Endometrial microvascular endothelial cells (primary cell): ENCODE measurements around the gene COA1. TPM values are rescaled to one million over a fixed set of nuclear protein-coding genes. Genes with fewer than 3 reads are reported as not detected.
"Not testable (repeated sequence)": the region's sequence is repeated elsewhere in the genome, so short reads cannot be mapped to it uniquely, and the experiment has no call there.

Source experiments
- in situ Hi-C: cut with HindIII; loops from 2 replicates; pipeline ENCODE4 v1.10.0; 2017; ENCODE audit warnings: low sequenced_read_pairs, low pct_unique_long_range_greater_than_20kb; ENCODE audit errors: inconsistent ontology term
- total RNA-seq: library from RNA; depleted of rRNA; stranded (reverse); fragments of >200 nt; gene quantifications from one replicate; pipeline ENCODE4 v1.2.3, GENCODE V29; 2015; ENCODE audit errors: inconsistent ontology term

The COA1 gene
- total RNA-seq, 1 donor from 2014 or later: 50.4 TPM

GRCh38 chr7:43646603-43647338, 82.6 kb downstream of the COA1 start:
- in situ Hi-C loops: no loop called here

DNA sequence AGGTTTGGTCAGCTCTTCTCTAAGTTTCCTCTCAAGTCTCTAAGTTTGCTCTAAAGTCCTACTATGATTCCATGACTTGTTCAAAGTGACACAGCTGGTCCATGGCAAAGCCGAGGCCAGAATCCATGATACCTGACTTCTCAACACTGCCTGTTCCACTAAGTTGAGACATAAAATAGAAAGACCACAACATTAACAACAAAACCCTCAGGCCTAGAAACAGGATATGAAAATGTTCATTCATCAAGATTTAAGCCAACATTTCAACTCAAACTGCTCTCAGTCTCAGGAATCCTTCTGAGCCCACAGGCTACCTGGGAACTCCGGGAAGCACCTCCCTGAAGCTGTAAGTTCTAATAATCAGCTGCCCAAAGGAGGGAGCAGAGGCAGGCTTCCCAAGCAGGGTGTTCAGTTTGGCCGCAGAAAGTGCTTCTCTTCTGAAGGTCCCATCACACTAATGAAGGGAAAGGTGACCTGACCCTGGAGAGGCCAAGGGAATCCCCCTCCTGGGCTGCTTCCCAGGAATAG, 83.6 kb downstream of the COA1 start:
- in situ Hi-C loops: no loop called here

DNA sequence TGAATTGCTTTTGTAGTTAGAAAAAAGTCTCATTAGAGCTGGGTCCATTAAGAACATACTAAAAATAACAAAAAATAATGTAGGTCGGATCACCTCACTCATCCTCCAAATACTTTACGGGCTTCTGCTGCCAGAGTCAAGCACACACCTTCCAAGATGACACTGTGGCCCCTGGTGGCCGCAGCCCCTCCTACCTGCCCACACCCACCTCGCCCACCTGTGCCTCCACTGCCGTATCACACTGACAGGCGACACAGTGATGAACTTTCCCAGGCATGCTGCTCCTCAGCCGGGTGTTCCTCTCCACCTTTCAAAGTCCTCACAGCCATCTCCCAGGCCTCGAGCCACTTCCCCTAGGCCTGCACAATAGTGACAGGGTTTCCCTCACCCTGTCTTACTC, 85.5 kb downstream of the COA1 start:
- in situ Hi-C loops: no loop called here

GRCh38 chr7:43642897-43643630, 86.3 kb downstream of the COA1 start:
- in situ Hi-C loops: no loop called here

DNA sequence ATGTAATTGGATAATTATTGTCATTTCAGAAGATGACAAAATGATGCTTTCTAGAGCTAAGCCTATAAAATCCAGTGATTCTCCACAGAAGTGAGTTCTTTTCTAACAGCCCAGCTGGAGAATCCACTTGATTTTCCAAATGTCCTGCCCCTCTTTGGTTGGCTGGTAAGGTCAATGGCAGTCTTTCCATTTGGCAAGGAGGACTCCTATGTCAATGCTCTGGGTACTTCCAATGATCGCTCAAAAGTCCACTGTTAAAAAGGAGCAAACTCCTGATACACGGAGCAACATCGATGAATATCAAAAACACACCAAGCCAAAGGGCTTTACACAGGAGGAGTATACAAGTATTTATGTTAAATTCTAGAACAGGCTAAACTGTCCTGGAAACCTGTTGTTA, 88.6 kb downstream of the COA1 start:
- in situ Hi-C loops: no loop called here

GRCh38 chr7:43639858-43640491, 89.3 kb downstream of the COA1 start:
- in situ Hi-C loops: no loop called here

GRCh38 chr7:43637114-43637806, 92.1 kb downstream of the COA1 start:
- in situ Hi-C loops: no loop called here

GRCh38 chr7:43636093-43636492, 93.2 kb downstream of the COA1 start:
- in situ Hi-C loops: no loop called here

- in situ Hi-C loops: no loop called here
Measured at GRCh38 chr7:43634384-43634783, 94.9 kb downstream of the COA1 start.

GRCh38 chr7:43632746-43633145, 96.6 kb downstream of the COA1 start:
- in situ Hi-C loops: no loop called here

- in situ Hi-C loops: no loop called here
Measured at GRCh38 chr7:43631559-43631958, 97.8 kb downstream of the COA1 start.

- in situ Hi-C loops: no loop called here
Measured at GRCh38 chr7:43630482-43630881, 98.8 kb downstream of the COA1 start.

DNA sequence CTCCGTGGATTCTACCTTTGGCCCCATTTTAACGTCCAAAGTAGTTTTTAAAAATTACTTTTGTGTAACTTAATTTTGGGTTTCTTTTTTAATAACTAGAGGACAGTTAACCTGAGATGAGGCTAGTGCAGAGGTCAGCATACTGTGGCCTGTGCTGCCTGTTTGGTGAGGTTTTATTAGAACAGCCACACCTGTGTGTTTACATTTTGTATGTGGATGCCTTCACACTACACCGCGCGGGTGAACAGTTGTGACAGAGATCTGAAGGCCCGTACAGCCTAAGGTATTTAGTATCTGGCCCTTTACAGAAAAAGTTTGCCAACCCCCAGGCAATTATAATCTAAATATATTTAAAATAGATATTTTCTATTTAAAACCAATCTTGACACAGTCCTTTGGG, 99.5 kb downstream of the COA1 start:
- in situ Hi-C loops: no loop called here

- in situ Hi-C loops: no loop called here
Measured at GRCh38 chr7:43628431-43628830, 100.9 kb downstream of the COA1 start.

GRCh38 chr7:43627798-43628197, 101.5 kb downstream of the COA1 start:
- in situ Hi-C loops: not testable (repeated sequence)

- in situ Hi-C loops: no loop called here
Measured at GRCh38 chr7:43626695-43627094, 102.6 kb downstream of the COA1 start.

GRCh38 chr7:43625980-43626379, 103.3 kb downstream of the COA1 start:
- in situ Hi-C loops: no loop called here

- in situ Hi-C loops: no loop called here
Measured at GRCh38 chr7:43625453-43625852, 103.9 kb downstream of the COA1 start.

GRCh38 chr7:43624156-43624555, 105.2 kb downstream of the COA1 start:
- in situ Hi-C loops: no loop called here
